ENCODE measurements around the gene OSBPL5.

DNA sequence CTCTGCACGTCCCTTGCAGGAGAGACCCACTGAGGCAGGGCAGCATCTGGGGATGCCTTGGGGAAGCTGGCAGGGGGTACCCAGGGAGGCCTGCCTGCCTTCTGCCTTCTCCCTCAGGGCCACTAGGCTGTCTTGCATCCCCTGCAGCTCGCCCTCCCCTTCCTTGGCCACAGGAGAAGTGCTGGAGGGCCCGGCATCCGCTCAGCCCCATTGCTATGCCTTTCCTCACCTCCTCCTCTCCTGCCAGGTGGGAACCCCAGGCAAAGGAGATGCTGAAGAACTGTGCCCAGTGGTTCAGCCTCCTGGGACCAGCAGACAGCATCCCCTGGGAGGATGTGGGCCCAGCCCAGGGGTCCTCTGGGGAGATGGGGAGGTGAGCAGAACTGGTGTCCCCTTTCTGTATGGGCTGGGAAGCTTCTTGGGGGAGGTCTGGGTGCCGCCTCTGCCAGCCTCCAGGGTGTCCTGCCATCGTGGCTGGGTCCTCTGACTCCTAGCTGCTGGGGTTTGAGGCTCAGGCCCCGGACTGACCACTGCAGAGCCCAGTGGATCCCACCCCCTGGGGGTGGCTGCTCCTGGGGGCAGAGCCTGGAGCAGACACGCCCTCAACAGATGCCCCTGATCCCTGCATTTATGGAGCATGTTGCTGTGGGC is 32.9 kb upstream of the OSBPL5 start:
- TF ChIP-seq, protein P1, sequence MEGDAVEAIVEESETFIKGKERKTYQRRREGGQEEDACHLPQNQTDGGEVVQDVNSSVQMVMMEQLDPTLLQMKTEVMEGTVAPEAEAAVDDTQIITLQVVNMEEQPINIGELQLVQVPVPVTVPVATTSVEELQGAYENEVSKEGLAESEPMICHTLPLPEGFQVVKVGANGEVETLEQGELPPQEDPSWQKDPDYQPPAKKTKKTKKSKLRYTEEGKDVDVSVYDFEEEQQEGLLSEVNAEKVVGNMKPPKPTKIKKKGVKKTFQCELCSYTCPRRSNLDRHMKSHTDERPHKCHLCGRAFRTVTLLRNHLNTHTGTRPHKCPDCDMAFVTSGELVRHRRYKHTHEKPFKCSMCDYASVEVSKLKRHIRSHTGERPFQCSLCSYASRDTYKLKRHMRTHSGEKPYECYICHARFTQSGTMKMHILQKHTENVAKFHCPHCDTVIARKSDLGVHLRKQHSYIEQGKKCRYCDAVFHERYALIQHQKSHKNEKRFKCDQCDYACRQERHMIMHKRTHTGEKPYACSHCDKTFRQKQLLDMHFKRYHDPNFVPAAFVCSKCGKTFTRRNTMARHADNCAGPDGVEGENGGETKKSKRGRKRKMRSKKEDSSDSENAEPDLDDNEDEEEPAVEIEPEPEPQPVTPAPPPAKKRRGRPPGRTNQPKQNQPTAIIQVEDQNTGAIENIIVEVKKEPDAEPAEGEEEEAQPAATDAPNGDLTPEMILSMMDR (IDR thresholded peaks at IDR 0.05), result no peak
- no peak for TF ChIP-seq POLR2A (IDR thresholded peaks at IDR 0.05)
